Middle frontal gyrus (tissue), 1 donor: Measurements from ENCODE around the gene WDTC1.

ENCODE experiments used
- DNase-seq: peaks from one replicate; pipeline ENCODE4 v3.0.0-alpha.2; 2015; ENCODE audit warnings: low spot score; ENCODE audit errors: extremely low spot score

The WDTC1 gene

GRCh38 chr1:27356277-27356618, 121.8 kb downstream of the WDTC1 start:
- DNase-seq: no peak

GRCh38 chr1:27356619-27357280, 122.3 kb downstream of the WDTC1 start:
- no peak for DNase-seq

- DNase-seq: no peak
Measured at GRCh38 chr1:27357281-27358037, 123.0 kb downstream of the WDTC1 start.
